HEK293 (cell line): ENCODE results near the gene XRN2.

ENCODE experiments used
- TCF7L2 ChIP-seq: IDR thresholded peaks from 2 replicates; pipeline ENCODE4 v1.6.1; 2011; ENCODE audit warnings: low read depth, mild to moderate bottlenecking, inconsistent platforms, low read length, moderate library complexity, borderline replicate concordance
- YY1 ChIP-seq: fragments of 450-650 bp; formaldehyde crosslinking; IDR thresholded peaks from 2 replicates; pipeline ENCODE4 v1.5.1; 2018; ENCODE audit warnings: missing biosample characterization, missing genetic modification characterization
- ZBTB20 ChIP-seq: fragments of 450-650 bp; formaldehyde crosslinking; IDR thresholded peaks from 2 replicates; pipeline ENCODE4 v1.5.1; 2016; ENCODE audit warnings: missing biosample characterization, missing genetic modification characterization
- ZNF184 ChIP-seq: fragments of 450-650 bp; IDR thresholded peaks from 2 replicates; pipeline ENCODE4 v1.5.1; 2018; ENCODE audit warnings: missing biosample characterization, mild to moderate bottlenecking, missing genetic modification characterization
- ZNF747 ChIP-seq: fragments of 450-650 bp; formaldehyde crosslinking; IDR thresholded peaks from 2 replicates; pipeline ENCODE4 v1.5.1; 2016; ENCODE audit warnings: missing biosample characterization, missing genetic modification characterization
- ZNF830 ChIP-seq: fragments of 450-650 bp; IDR thresholded peaks from 2 replicates; pipeline ENCODE4 v1.5.0; 2018; ENCODE audit warnings: missing biosample characterization, missing genetic modification characterization, low read depth, mild to moderate bottlenecking, moderate library complexity
- TF ChIP-seq, protein P1 (sequence below): fragments of 450-650 bp; formaldehyde crosslinking; IDR thresholded peaks from 2 replicates; pipeline ENCODE4 v1.5.1; 2016; ENCODE audit warnings: missing biosample characterization, missing genetic modification characterization
- TF ChIP-seq, protein P2 (sequence below): fragments of 450-650 bp; IDR thresholded peaks from 2 replicates; pipeline ENCODE4 v1.5.1; 2018; ENCODE audit warnings: missing biosample characterization, missing genetic modification characterization
- TF ChIP-seq, protein P3 (sequence below): fragments of 450-650 bp; formaldehyde crosslinking; IDR thresholded peaks from 2 replicates; pipeline ENCODE4 v1.5.1; 2016; ENCODE audit warnings: missing biosample characterization, missing genetic modification characterization
- TF ChIP-seq, protein P4 (sequence below): fragments of 450-650 bp; formaldehyde crosslinking; IDR thresholded peaks from 2 replicates; pipeline ENCODE4 v1.5.1; 2016; ENCODE audit warnings: missing biosample characterization, missing genetic modification characterization

DNA sequence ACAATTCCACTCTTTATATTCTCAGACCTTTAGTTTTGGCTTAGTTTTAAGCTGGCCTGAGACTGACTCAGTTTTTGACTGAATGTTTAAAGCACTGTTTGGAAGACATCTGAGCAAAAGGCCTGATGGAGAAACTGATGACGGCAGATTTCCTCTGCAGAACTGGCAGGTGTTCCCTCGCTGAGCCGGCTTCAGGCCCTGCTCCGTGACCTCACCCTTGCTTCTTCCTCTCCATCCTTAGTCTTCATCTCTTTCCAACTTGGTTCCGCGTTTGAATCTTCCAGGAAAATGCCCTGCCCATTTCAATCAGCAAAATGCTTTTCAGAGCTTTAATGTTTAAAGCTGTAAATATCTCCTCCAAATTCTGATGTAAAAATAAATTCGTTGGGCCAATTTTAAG, 87.6 kb downstream of the XRN2 start:
- no peak for TF ChIP-seq TCF7L2
- TF ChIP-seq, protein P1, sequence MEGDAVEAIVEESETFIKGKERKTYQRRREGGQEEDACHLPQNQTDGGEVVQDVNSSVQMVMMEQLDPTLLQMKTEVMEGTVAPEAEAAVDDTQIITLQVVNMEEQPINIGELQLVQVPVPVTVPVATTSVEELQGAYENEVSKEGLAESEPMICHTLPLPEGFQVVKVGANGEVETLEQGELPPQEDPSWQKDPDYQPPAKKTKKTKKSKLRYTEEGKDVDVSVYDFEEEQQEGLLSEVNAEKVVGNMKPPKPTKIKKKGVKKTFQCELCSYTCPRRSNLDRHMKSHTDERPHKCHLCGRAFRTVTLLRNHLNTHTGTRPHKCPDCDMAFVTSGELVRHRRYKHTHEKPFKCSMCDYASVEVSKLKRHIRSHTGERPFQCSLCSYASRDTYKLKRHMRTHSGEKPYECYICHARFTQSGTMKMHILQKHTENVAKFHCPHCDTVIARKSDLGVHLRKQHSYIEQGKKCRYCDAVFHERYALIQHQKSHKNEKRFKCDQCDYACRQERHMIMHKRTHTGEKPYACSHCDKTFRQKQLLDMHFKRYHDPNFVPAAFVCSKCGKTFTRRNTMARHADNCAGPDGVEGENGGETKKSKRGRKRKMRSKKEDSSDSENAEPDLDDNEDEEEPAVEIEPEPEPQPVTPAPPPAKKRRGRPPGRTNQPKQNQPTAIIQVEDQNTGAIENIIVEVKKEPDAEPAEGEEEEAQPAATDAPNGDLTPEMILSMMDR (tag by site-specific recombination), result no peak
- no peak for TF ChIP-seq ZNF184 (tag by site-specific recombination)
- TF ChIP-seq, protein P2, sequence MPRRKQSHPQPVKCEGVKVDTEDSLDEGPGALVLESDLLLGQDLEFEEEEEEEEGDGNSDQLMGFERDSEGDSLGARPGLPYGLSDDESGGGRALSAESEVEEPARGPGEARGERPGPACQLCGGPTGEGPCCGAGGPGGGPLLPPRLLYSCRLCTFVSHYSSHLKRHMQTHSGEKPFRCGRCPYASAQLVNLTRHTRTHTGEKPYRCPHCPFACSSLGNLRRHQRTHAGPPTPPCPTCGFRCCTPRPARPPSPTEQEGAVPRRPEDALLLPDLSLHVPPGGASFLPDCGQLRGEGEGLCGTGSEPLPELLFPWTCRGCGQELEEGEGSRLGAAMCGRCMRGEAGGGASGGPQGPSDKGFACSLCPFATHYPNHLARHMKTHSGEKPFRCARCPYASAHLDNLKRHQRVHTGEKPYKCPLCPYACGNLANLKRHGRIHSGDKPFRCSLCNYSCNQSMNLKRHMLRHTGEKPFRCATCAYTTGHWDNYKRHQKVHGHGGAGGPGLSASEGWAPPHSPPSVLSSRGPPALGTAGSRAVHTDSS (tag by site-specific recombination), result no peak; the same call in 1 of the 2 replicates
- no peak for TF ChIP-seq ZNF830 (tag by site-specific recombination)
- TF ChIP-seq, protein P3, sequence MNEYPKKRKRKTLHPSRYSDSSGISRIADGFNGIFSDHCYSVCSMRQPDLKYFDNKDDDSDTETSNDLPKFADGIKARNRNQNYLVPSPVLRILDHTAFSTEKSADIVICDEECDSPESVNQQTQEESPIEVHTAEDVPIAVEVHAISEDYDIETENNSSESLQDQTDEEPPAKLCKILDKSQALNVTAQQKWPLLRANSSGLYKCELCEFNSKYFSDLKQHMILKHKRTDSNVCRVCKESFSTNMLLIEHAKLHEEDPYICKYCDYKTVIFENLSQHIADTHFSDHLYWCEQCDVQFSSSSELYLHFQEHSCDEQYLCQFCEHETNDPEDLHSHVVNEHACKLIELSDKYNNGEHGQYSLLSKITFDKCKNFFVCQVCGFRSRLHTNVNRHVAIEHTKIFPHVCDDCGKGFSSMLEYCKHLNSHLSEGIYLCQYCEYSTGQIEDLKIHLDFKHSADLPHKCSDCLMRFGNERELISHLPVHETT (tag by site-specific recombination), result no peak
- no peak for TF ChIP-seq ZBTB20 (tag by site-specific recombination)
- TF ChIP-seq ZNF747 (tag by site-specific recombination), result no peak
- TF ChIP-seq, protein P4, sequence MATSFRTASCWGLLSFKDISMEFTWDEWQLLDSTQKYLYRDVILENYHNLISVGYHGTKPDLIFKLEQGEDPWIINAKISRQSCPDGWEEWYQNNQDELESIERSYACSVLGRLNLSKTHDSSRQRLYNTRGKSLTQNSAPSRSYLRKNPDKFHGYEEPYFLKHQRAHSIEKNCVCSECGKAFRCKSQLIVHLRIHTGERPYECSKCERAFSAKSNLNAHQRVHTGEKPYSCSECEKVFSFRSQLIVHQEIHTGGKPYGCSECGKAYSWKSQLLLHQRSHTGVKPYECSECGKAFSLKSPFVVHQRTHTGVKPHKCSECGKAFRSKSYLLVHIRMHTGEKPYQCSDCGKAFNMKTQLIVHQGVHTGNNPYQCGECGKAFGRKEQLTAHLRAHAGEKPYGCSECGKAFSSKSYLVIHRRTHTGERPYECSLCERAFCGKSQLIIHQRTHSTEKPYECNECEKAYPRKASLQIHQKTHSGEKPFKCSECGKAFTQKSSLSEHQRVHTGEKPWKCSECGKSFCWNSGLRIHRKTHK (tag by site-specific recombination), result no peak
- no peak for TF ChIP-seq YY1 (tag by site-specific recombination)
